ENCODE results near the gene DLGAP1.

GRCh38 chr18:3669376-3669775 lies 785.7 kb downstream of the DLGAP1 start:
- TF ChIP-seq POLR2A (IDR thresholded peaks at IDR 0.05) (no peak), CTCF (IDR thresholded peaks at IDR 0.05) (no peak)

Data from gastroesophageal sphincter (tissue), 3 donors.